HepG2 (cell line): ENCODE data around the gene CPNE4.

Source experiments
- CBX1 ChIP-seq: IDR thresholded peaks from one replicate; pipeline ENCODE4 v1.6.1; 2016; ENCODE audit warnings: antibody characterized with exemption, low read depth
- CTCF ChIP-seq: sonication (generic); formaldehyde crosslinking; IDR thresholded peaks from 2 replicates; pipeline ENCODE4 v1.5.0; 2020; ENCODE audit warnings: mild to moderate bottlenecking, missing genetic modification reagents, moderate library complexity
- ESRRA ChIP-seq: sonication (generic); formaldehyde crosslinking; IDR thresholded peaks from 2 replicates; pipeline ENCODE4 v1.5.1; 2020; ENCODE audit warnings: mild to moderate bottlenecking, low read depth, missing genetic modification reagents
- RAD21 ChIP-seq: fragments of 450-650 bp; formaldehyde crosslinking; IDR thresholded peaks from 2 replicates; pipeline ENCODE4 v1.5.0; 2020; ENCODE audit warnings: mild to moderate bottlenecking

DNA sequence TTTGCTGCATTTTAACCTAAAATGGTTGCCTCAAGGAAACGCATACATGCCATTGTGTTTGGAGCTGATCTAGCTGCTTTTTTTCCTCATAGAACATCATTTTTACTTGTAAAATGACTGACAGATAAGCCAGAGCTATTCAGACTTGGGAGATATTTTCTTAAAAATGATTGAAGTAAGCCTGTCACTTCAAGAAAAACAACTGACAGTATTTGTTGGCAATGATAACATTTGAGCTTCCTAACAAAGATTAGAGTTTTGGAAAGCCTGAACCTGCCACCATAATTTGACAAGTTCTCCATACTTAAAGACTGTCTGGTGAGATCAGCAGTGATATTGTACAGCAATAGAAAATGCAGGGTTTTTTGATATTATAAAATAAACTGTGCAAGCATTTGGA is 504.4 kb downstream of the CPNE4 start:
- TF ChIP-seq ESRRA (CRISPR knock-in tag) (no peak), CTCF (CRISPR knock-in tag) (no peak), RAD21 (CRISPR knock-in tag) (no peak), CBX1 (no peak)
